HEK293 (cell line): ENCODE results near the gene SPTLC1.

ENCODE experiments used
- CTCF ChIA-PET: fragments of 350-600 bp; formaldehyde crosslinking; extraction: SDS; loops from one replicate; lab custom pipeline; 2021; ENCODE audit warnings: antibody characterized with exemption; lab: Yijun Ruan, JAX
- POLR2A ChIA-PET: fragments of 300-600 bp; formaldehyde crosslinking; extraction: SDS; loops from one replicate; lab custom pipeline; 2020; ENCODE audit warnings: antibody characterized with exemption, inconsistent platforms; lab: Yijun Ruan, JAX
- H3K27ac ChIP-seq: fragments of 200-500 bp; sonication (Bioruptor generic); 2 replicates; pipeline ENCODE4 v1.5.1; 2014; ENCODE audit warnings: low read depth, low read length, control low read depth, inconsistent platforms; ENCODE audit errors: extremely low read depth
- H3K36me3 ChIP-seq, 2 experiments: fragments of 200-500 bp in 1 of 2; sonication (Bioruptor generic) in 1 of 2; 1 replicate in 1 of 2; 2 replicates in 1 of 2; pipeline ENCODE4 v1.5.1; 2014 to 2017; ENCODE audit warnings: inconsistent platforms in 2 of 2, low read length in 2 of 2; ENCODE audit not compliant: control insufficient read depth in 2 of 2, insufficient read depth in 1 of 2
- H3K4me1 ChIP-seq: fragments of 200-500 bp; sonication (Bioruptor generic); 2 replicates; pipeline ENCODE4 v1.5.1; 2014; ENCODE audit warnings: mild to moderate bottlenecking, low read length, inconsistent platforms; ENCODE audit not compliant: control insufficient read depth, insufficient read depth
- H3K4me3 ChIP-seq: 2 replicates; pipeline ENCODE4 v1.5.1; 2011; ENCODE audit warnings: low read depth, mild to moderate bottlenecking, control low read depth, low read length, moderate library complexity
- H3K9me3 ChIP-seq: fragments of 200-500 bp; sonication (Bioruptor generic); 2 replicates; pipeline ENCODE4 v1.5.1; 2014; ENCODE audit warnings: low read depth, low read length, inconsistent platforms; ENCODE audit not compliant: control insufficient read depth, insufficient read depth
- ATF2 ChIP-seq: fragments of 450-650 bp; formaldehyde crosslinking; IDR thresholded peaks from 2 replicates; pipeline ENCODE4 v1.5.1; 2016; ENCODE audit warnings: missing biosample characterization, missing genetic modification characterization, low read depth
- BCL11B ChIP-seq: fragments of 450-650 bp; formaldehyde crosslinking; IDR thresholded peaks from 2 replicates; pipeline ENCODE4 v1.5.1; 2016; ENCODE audit warnings: low read depth, missing biosample characterization, missing genetic modification characterization
- HOXC10 ChIP-seq: sonication (generic); formaldehyde crosslinking; IDR thresholded peaks from 2 replicates; pipeline ENCODE4 v1.8.1; 2023; ENCODE audit warnings: mild to moderate bottlenecking, missing genetic modification reagents
- INSM2 ChIP-seq: fragments of 450-650 bp; formaldehyde crosslinking; IDR thresholded peaks from 2 replicates; pipeline ENCODE4 v1.5.1; 2016; ENCODE audit warnings: missing biosample characterization, missing genetic modification characterization
- REPIN1 ChIP-seq: fragments of 450-650 bp; formaldehyde crosslinking; IDR thresholded peaks from 2 replicates; pipeline ENCODE4 v1.5.1; 2017; ENCODE audit warnings: missing biosample characterization, missing genetic modification characterization, low read depth
- SCRT1 ChIP-seq: fragments of 450-650 bp; formaldehyde crosslinking; IDR thresholded peaks from 2 replicates; pipeline ENCODE4 v1.5.1; 2016; ENCODE audit warnings: missing biosample characterization, missing genetic modification characterization, borderline replicate concordance
- ZFHX2 ChIP-seq: fragments of 450-650 bp; formaldehyde crosslinking; conservative IDR thresholded peaks from 2 replicates; pipeline ENCODE4 v1.5.1; 2016; ENCODE audit warnings: missing biosample characterization, missing genetic modification characterization
- ZIC2 ChIP-seq: fragments of 450-650 bp; formaldehyde crosslinking; IDR thresholded peaks from 2 replicates; pipeline ENCODE4 v1.5.1; 2016; ENCODE audit warnings: missing biosample characterization, missing genetic modification characterization
- ZNF133 ChIP-seq: fragments of 450-650 bp; formaldehyde crosslinking; IDR thresholded peaks from 2 replicates; pipeline ENCODE4 v1.5.1; 2016; ENCODE audit warnings: missing biosample characterization, missing genetic modification characterization
- ZNF362 ChIP-seq: fragments of 450-650 bp; formaldehyde crosslinking; IDR thresholded peaks from 2 replicates; pipeline ENCODE4 v1.5.1; 2016; ENCODE audit warnings: missing biosample characterization, missing genetic modification characterization
- ZNF37A ChIP-seq: fragments of 450-650 bp; IDR thresholded peaks from 2 replicates; pipeline ENCODE4 v1.5.1; 2018; ENCODE audit warnings: missing biosample characterization, missing genetic modification characterization
- ZNF501 ChIP-seq: fragments of 450-650 bp; formaldehyde crosslinking; IDR thresholded peaks from 2 replicates; pipeline ENCODE4 v1.5.1; 2016; ENCODE audit warnings: missing biosample characterization, missing genetic modification characterization
- ZNF585B ChIP-seq: fragments of 450-650 bp; formaldehyde crosslinking; IDR thresholded peaks from 2 replicates; pipeline ENCODE4 v1.5.1; 2016; ENCODE audit warnings: missing biosample characterization, missing genetic modification characterization
- ZNF704 ChIP-seq: fragments of 450-650 bp; formaldehyde crosslinking; IDR thresholded peaks from 2 replicates; pipeline ENCODE4 v1.5.1; 2016; ENCODE audit warnings: missing biosample characterization, missing genetic modification characterization
- ZNF707 ChIP-seq: fragments of 450-650 bp; formaldehyde crosslinking; IDR thresholded peaks from 2 replicates; pipeline ENCODE4 v1.5.1; 2016; ENCODE audit warnings: missing biosample characterization, missing genetic modification characterization
- ZNF785 ChIP-seq: fragments of 450-650 bp; formaldehyde crosslinking; IDR thresholded peaks from 2 replicates; pipeline ENCODE4 v1.5.1; 2016; ENCODE audit warnings: missing biosample characterization, missing genetic modification characterization
- TF ChIP-seq, protein P1 (sequence below): sonication (generic); formaldehyde crosslinking; IDR thresholded peaks from 2 replicates; pipeline ENCODE4 v1.8.1; 2022; ENCODE audit warnings: mild to moderate bottlenecking, moderate library complexity, missing genetic modification reagents

The SPTLC1 gene

DNA sequence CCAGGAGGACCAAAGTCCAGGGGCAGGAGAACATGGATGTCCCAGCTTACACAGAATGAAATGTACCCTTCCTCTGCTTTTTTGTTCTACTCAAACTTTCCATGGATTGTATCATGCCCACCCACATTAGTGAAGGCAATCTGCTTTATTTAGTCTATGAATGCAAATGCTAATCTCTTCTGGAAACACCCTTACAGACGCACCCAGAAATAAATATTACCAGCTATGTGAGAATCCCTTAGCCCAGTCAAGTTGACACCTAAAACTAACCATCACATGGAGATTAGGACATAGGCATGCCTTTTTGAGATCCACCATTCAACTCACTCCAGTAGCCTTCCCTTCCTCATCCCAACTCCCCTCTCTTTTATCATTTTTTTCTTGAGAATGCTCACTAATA, 6.1 kb upstream of the SPTLC1 start (continued):
- TF ChIP-seq ZNF362 (tag by site-specific recombination) (no peak), ZNF133 (tag by site-specific recombination) (no peak), ATF2 (tag by site-specific recombination) (no peak), ZFHX2 (tag by site-specific recombination) (no peak), ZNF585B (tag by site-specific recombination) (no peak), HOXC10 (CRISPR knock-in tag) (no peak), ZNF37A (no peak)

GRCh38 chr9:92120138-92120537, 4.9 kb upstream of the SPTLC1 start:
- Histone ChIP-seq H3K4me3 (no peak overlapping the region), H3K4me1 (no peaks in the 10 kb centered on the region), H3K9me3 (no peaks in the 10 kb centered on the region), H3K36me3 (no peaks in the 10 kb centered on the region), H3K27ac (no peak overlapping the region)
- TF ChIP-seq ZNF707 (tag by site-specific recombination) (peak; percentile 73), SCRT1 (no peak), ZIC2 (no peak), ZNF785 (tag by site-specific recombination) (no peak), BCL11B (tag by site-specific recombination) (no peak)
- TF ChIP-seq, protein P1, sequence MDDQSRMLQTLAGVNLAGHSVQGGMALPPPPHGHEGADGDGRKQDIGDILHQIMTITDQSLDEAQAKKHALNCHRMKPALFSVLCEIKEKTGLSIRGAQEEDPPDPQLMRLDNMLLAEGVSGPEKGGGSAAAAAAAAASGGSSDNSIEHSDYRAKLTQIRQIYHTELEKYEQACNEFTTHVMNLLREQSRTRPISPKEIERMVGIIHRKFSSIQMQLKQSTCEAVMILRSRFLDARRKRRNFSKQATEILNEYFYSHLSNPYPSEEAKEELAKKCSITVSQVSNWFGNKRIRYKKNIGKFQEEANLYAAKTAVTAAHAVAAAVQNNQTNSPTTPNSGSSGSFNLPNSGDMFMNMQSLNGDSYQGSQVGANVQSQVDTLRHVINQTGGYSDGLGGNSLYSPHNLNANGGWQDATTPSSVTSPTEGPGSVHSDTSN (CRISPR knock-in tag), result no peak
- POLR2A ChIA-PET, result no interaction called here
- CTCF ChIA-PET, result no interaction called here

GRCh38 chr9:92119586-92119985, 4.4 kb upstream of the SPTLC1 start:
- no peaks in the 10 kb centered on the region for H3K36me3 ChIP-seq
- ChIA-PET POLR2A (no interaction called here), CTCF (no interaction called here)
- H3K27ac ChIP-seq, result no peak overlapping the region
- no peak overlapping the region for H3K4me3 ChIP-seq
- no peak for TF ChIP-seq INSM2 (tag by site-specific recombination)
- no peak for TF ChIP-seq REPIN1 (tag by site-specific recombination)
- TF ChIP-seq ZNF501 (tag by site-specific recombination), result no peak
- TF ChIP-seq ZFHX2 (tag by site-specific recombination), result no peak
- TF ChIP-seq ZIC2, result no peak
- no peak for TF ChIP-seq ZNF704
- H3K4me1 ChIP-seq, result no peaks in the 10 kb centered on the region
- H3K9me3 ChIP-seq, result no peaks in the 10 kb centered on the region
